ACHN (cell line): ENCODE measurements around the gene FUS.
"Not testable (repeated sequence)": the region's sequence is repeated elsewhere in the genome, so short reads cannot be mapped to it uniquely, and the experiment has no call there.

Experiments used
- DNase-seq: peaks from one replicate; pipeline ENCODE4 v3.0.0-alpha.2; 2015
- in situ Hi-C: cut with HindIII; loops from 2 replicates; pipeline ENCODE4 v1.10.0; 2017; ENCODE audit warnings: low sequenced_read_pairs, low pct_ligation_motif_present, low pct_unique_long_range_greater_than_20kb

FUS gene

DNA sequence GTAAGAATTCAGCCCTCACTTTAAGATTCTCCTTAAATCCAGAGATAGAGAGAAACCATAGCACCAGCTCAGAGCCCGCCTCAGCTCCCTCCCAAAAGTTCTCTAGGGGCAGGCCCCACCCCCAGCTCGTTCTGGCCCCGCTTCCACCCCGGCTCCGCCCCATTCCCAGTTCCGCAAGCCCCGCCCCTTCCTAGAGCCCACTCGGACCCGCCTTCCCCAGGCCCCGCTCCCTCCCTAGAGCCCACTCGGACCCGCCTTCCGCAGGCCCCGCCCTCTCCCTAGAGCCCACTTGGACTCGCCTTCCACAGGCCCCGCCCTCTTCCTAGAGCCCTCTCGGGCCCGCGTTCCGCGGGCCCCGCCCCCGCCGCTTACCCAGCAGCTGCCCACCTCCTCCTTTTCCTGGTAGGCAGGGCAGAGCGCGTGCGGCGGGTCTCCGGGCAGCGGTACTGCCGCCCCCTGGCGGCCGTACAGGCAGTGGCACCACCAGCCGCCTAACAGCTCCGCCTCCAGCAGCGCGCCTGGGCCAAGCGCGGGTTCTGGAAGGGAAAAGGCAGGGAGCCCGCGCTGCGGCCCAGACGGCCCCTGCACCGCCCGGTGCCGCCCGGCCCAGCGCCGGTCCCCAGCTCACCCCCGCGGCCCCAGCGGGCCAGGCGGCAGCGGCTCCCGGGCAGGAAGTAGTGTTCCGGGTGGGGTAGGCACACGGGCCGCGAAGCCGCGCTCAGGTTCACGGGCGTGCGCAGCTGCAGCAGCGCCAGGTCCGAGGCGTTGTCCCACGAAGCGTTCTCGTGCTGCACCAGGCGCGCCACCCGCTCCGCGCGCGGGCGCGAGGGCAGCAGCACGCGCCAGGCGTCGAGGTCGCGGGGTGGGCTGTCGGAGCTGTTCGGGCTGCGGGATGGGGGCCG is 37.6 kb upstream of the FUS start:
- peak; percentile 99 for DNase-seq
- in situ Hi-C loops, result no loop called here

DNA sequence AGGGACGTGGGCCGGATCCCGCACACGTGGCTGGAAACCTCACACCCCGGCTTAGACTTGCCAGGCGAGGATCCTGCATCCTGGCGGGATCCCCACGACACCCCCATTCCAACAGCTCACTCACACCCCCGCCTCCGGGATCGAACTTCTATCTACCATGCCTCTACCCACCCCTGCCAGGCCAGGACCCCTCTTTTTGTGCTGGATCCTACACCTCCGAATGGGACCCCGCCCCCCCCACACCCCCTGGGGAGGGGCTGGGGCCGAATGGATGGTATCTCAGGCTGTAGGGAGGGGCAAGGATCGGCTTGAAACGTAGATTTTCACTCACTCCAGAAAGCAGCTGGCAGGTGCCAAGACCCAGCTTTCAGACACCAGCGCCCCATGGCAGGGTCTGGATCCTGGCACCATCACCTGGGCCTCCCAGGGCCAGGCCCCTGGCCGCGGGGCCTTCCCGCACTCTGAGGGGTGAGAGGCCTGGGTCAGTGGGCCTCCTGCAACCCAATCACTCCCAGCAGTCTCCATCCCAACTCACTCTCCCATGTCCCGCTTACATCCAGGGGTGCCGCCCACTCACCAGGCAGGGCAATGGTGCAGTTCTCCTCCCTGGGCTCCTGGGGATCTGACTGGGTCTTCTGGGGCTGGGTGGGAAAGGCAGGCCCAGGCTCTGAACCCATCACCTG is 36.8 kb upstream of the FUS start:
- in situ Hi-C loops, result no loop called here
- DNase-seq, result no peak

DNA sequence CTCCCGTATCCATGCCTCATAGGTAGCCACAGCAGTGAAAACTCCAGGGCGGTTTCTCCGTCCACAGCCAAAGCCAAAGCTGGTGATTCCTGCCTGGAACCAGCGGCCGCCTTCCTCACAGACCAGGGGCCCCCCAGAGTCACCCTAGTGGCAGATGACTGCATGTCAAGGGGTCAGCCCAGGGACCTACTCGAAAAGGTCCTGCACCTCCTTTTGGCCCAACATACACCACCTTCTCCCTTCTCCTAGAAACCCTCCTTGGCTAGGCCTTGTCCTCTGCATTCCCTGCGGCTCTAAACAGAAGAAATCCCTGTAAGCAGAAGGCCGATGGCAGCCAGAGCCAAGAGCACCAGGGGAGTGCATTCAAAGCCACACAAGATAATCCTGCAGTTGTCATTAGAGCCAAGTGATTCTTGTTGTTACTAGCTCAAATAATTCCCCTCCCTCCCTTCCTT is 36.2 kb upstream of the FUS start:
- in situ Hi-C loops, result no loop called here
- no peak for DNase-seq

- in situ Hi-C loops, DNase-seq: not testable (repeated sequence)
These were observed 35.5 kb upstream of the FUS start for GRCh38 chr16:31144418-31144817.

- no peak for DNase-seq
- in situ Hi-C loops, result no loop called here
These were observed 34.4 kb upstream of the FUS start for GRCh38 chr16:31145398-31145990.

DNA sequence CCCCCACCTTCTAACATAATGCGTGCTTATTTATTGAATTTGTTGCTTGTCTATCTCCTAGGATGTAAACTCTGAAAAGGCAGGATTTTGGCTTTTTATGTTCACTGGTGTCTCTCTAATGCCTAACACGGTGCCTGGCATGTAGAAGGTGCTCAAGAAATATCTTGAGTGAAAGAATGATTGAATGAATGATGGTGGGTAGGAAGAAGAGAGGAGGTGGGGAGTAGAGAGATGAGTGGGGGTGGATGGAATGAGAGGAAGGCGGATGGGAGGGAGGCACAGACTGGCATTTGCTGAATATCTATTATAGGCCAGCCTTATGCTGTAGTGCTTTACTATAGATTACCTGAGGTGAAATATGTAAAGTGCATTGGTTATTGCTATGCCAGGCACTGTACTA is 32.4 kb upstream of the FUS start:
- DNase-seq, result no peak
- in situ Hi-C loops, result no loop called here

DNA sequence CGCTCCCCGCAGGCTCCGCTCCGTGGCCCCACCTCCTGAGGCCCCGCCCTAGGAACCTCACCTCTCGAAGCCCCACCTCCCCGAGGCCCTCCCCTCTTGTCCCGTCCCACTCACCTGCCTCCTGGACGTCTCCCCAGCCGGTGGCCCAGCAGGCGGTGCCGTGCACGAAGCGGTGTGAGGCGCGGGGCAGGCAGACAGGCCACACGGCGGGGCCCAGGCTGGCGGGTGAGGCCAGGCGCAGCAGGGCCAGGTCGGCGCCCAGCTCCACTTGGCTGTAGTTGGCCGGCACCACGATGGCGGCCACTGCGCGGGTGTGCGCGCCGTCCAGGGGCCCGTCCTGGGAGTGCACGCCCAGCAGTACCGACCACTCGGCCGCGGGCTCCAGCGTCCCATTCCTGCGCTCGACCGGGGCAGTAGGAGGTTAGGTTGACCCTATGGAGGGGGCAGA is 31.6 kb upstream of the FUS start:
- no peak for DNase-seq
- in situ Hi-C loops, result no loop called here

GRCh38 chr16:31148896-31149295 is 31.0 kb upstream of the FUS start:
- no peak for DNase-seq
- in situ Hi-C loops, result no loop called here

GRCh38 chr16:31149332-31149731 is 30.6 kb upstream of the FUS start:
- in situ Hi-C loops, result no loop called here

GRCh38 chr16:31149894-31150890 is 29.7 kb upstream of the FUS start, which contains the start of gene PRSS36:
Gene PRSS36 (minus strand): TSS chr16:31150066. CDS start chr16:31150035, 31 bp downstream.
- no peak for DNase-seq
- in situ Hi-C loops, result no loop called here

More at GRCh38 chr16:31149332-31149731, 30.6 kb upstream of the FUS start:
- no peak for DNase-seq

DNA sequence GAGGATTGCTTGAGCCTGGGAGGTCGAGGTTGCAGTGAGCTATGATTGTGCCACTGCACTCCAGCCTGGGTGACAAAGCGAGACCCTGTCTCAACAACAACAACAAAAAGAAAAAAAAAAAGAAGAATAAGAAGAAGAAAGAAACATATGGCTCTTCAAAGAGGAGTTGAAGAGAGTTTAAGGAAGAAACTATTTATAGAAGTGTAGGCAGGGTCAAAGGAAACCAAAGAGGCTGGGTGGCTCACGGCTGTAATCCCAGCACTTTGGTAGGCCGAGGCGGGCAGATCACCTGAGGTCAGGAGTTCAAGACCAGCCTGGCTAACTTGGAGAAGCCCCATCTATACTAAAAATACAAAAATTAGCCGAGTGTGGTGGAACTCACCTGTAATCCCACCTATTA is 29.0 kb upstream of the FUS start:
- in situ Hi-C loops, DNase-seq: not testable (repeated sequence)

DNA sequence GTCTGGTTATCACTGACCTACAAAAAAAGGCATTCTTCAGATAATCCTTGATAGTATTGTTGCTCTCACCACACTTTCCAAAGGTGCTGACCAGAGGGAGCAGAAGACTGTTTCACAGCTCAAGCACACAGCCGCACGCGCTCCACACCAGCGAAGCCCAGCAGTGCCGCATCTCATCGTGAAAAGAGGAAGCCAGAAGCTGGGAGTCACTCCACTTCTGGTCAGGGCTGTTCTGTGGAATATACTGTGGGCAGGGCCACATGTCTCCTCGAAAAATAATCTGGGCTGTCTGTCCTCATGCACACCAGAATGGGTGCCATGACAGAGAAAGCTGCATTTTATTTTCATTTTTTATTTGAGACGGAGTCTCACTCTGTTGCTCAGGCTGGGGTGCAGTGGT is 22.8 kb upstream of the FUS start:
- no peak for DNase-seq
- in situ Hi-C loops, result no loop called here

DNA sequence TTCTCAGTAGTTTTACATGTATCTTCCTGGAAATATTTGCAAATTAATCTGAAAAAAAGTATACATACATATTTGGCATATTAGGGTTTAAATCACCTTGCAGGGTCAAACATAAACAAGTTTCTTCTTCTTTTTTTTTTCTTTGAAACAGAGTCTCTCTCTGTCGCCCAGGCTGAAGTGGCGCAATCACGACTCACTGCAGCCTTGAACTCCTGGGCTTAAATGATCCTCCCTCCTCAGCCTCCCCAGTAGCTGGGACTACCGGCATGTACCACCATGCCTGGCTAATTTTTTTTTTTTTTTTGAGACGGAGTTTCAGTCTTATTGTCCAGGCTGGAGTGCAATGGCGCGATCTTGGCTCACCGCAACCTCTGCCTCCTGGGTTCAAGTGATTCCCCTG is 12.6 kb upstream of the FUS start:
- DNase-seq, result no peak
- in situ Hi-C loops, result no loop called here

DNA sequence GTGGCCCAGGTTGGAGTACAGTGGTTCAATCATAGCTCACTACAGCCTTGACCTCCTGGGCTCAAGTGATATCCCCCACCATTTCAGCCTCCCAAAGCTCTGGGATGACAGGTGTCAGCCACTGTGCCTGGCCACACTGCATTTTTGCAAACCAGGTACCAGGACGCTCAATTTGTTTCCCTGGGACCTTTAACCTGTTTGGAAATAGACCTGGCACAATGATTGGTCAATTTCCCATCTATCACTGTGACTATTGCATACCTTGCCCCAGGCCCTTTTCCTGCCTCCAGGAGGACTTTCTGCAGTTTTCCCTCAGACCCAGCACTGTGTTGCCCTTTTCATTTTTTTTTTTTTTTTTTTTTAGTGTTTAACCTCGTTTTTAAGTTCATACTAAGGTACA is 11.1 kb upstream of the FUS start:
- in situ Hi-C loops, result no loop called here
- no peak for DNase-seq

- in situ Hi-C loops, DNase-seq: not testable (repeated sequence)
These were observed 9.9 kb upstream of the FUS start for GRCh38 chr16:31170048-31170447.

DNA sequence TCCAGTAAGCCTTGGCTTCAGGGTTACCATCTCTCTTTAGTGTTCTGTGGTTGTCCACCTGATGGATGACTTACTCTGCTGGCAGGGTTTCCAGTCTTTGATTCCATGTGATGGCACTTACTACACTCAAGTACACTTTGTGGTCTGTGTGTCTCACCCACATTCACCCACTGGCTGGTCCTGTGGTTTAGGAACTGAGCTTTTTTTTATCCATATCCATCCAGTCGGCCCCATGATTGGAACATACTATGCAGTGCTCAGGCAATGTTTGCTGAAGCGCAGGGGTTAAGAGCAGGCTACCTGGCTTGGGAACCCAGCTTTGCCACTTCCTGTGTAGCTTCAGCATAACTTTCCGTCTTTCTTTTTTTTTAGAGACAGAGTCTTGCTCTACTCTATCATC is 2.8 kb upstream of the FUS start:
- in situ Hi-C loops, result no loop called here
- DNase-seq, result peak; percentile 100

DNA sequence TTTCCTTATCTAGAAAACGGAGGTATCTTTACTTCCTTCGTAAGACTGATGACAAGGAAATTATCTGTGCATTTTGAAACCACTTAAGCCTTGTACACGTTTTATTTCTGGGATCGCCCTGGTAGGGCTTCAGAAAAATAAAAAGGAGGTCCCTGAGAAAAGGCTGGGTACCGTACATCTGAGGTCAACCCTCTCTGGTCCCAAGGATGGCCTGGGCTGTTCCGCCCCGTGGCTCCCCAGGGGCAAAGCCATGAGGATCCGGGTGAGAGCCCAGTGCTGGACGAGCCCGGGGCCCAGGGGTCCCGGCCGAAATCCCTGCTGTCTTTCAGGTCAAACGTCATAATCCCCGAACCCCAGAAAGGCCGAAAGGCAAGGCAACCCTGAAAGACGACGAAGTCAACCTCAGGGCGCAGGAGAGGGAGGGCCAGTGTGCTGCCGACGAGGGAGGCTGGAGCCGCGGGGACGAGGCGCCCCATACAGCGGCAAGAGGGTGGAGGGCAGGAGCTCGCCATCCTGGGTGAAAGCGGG is 656 bp upstream of the FUS start:
- no peak for DNase-seq
- in situ Hi-C loops, result no loop called here
